HG02678 (cell line): ENCODE results near the gene TMED6.

Source experiments
- ATAC-seq: cut with Tn5 transposase; IDR thresholded peaks from one replicate; pipeline ENCODE4 v1.9.1; 2021; ENCODE audit warnings: mild to moderate bottlenecking, moderate library complexity; ENCODE audit not compliant: unreplicated experiment

Gene TMED6

DNA sequence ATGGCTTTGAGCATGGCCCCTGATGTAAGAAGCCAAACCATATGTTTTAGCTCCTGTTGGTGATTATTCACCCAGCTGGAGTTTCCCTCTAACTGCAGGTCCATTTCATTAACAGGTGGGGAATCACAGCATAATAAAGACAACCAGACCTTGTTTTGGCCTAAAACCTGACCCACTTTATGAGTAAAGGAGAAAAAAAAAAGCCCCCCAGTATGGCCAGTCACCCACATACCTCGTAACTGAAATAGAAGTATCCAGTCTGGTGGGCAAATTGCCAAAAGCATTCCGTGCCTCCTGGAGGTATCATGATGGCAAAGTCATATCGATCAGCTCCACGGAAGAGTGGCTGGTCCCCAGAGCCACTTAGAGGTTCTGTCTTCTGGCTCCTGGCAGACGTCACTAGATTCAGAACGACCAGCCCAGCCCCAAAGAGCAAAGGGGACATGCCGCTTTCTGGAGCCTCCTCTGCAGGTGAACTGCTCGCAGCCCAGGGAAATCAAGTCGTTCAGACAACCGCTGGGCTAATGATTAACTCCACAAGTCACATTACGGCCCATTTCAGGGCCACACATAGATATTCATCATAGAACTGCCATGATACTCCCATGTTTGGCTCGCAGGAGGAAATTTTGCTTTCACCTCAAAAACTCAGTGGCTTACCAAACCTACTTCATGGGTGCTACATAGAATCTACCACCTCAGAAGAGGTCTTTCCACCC, at the start of gene TMED6:
TMED6 (minus strand) TSS at position 478 of the 719 bp plus-strand sequence; CDS start at position 445, 33 bp downstream.
- ATAC-seq, result no peak

DNA sequence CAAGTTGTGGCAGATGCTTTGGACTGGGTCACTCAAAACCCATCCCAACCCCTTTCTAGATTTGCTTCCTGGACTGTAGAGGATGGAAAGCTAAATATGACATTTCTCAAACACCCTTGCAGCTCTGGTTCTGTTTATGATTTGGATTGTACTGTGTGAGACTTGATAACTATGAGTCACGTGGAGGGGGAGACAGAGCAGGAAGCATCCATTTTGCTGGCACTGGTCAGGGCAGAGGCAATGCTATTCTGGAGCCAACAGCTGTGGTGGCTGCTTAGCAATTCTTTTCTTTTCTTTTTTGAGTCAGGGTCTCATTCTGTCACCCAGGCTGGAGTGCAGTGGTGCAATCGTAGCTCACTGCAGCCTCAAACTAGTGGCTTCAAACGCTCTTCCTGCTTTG, 47.8 kb upstream of the TMED6 start:
- ATAC-seq, result no peak

GRCh38 chr16:69397821-69398521, 46.4 kb upstream of the TMED6 start:
- ATAC-seq, result no peak

- ATAC-seq, result no peak
Measured at GRCh38 chr16:69396187-69397061, 44.8 kb upstream of the TMED6 start.

GRCh38 chr16:69395859-69396186, 44.2 kb upstream of the TMED6 start:
- no peak for ATAC-seq

- no peak for ATAC-seq
Measured at GRCh38 chr16:69393898-69394849, 42.6 kb upstream of the TMED6 start.

DNA sequence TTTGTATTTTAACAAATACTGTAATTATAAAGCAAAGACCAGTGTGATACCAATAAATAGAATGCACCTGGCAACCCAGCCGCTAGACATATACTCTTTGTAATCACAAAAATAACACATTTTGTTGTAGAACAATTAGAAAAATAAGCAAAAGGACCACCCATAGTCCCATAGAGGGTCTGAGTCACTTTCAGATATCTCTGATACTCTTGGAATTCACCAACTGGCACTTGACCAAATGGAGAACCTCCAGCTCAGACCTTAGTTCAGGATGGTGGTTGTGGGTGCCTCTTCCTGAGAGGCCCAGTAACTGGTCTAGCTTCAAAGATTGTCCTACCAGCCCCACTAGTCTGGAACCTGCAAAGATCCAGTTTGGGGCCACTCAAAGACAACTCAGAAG, 35.0 kb upstream of the TMED6 start:
- ATAC-seq, result no peak

DNA sequence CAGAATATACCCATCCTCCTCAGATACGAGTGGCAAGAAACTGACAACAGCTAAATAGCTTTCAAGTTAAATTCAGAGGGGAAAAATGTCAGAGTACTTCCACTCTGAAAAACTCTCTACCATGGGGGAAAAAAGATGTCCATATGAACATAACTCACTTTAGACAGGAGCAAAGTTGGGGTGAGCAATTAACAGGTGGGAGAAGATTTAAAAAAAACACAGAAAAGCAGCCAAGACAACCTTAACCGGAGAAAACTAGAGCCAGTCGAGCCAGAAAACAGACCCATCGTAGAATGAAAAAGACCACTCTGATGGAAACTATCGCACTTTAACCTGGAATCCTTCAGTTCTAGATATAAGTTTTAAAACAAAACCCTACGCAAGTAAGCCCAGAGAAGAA, 33.4 kb upstream of the TMED6 start:
- no peak for ATAC-seq

- ATAC-seq, result no peak
Measured at GRCh38 chr16:69382421-69382820, 30.8 kb upstream of the TMED6 start.

DNA sequence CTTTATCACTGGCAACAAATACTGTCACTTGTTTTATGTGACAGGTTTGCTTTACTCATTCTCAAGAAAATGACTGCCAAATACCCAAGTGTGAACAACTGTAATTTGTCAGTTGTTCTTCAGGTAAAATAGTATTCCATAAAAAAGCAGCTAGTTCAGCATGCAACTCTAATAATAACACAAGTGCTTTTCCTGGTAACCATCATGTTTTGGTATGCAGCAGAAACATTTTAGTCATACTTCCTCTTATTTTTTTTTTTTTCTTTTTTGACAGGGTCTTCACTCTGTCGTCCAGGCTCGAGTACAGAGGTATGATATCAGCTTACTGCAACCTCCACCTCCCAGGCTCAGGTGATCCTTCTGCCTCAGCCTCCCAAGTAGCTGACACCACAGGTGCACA, 29.6 kb upstream of the TMED6 start:
- no peak for ATAC-seq

GRCh38 chr16:69378760-69379159, 27.2 kb upstream of the TMED6 start:
- ATAC-seq, result no peak

DNA sequence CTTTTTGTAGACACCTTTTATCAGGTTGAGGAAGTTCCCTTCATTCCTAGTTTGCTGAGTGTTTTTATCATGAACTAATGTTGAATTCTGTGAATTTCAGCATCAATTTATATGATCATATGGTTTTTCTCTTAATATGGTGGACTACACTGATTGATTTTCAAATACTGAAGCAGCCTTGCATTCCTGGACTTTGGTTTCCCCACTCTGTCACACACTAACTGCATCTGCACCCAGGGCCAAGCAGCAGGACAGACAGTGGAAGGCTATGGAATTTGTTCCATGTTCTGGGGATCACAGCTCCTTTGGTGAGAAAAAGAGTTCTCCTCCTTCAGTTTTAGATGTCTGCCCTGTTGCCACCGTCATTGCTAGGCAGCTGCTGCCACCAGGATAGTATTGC, 26.4 kb upstream of the TMED6 start:
- no peak for ATAC-seq

DNA sequence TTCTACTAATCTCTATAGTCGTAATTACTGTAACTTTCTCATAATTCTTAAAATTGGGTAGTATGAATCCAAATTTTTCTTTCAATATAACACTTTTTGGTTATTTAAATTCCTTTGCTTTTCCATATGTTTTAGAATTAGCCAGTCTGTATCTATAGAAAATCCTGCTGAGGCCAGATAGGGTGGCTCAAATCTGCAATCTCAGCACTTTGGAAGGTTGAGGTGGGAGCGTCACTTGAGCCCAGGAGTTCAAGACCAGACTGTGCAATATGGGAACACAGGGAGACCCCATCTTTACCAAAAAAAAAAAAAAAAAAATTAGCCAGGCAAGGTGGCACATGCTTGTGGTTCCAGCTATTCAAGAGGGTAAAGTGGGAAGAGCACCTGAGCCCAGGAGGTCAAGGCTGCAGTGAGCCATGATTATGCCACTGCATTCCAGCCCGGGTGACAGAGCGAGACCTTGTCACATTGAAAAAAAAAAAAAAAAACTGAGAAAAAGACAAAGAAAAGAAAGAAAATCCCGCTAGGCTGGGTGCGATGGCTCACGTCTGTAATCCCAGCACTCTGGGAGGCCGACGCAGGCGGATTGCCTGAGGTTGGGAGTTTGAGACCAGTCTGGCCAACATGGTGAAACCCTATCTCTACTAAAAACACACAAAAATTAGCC, 24.9 kb upstream of the TMED6 start:
- ATAC-seq, result no peak

GRCh38 chr16:69373019-69373418, 21.4 kb upstream of the TMED6 start:
- no peak for ATAC-seq

- no peak for ATAC-seq
Measured at GRCh38 chr16:69371564-69371963, 20.0 kb upstream of the TMED6 start.

GRCh38 chr16:69368866-69369265, 17.3 kb upstream of the TMED6 start:
- no peak for ATAC-seq

- no peak for ATAC-seq
Measured at GRCh38 chr16:69367980-69368379, 16.4 kb upstream of the TMED6 start.

- ATAC-seq, result no peak
Measured at GRCh38 chr16:69366431-69366830, 14.8 kb upstream of the TMED6 start.

DNA sequence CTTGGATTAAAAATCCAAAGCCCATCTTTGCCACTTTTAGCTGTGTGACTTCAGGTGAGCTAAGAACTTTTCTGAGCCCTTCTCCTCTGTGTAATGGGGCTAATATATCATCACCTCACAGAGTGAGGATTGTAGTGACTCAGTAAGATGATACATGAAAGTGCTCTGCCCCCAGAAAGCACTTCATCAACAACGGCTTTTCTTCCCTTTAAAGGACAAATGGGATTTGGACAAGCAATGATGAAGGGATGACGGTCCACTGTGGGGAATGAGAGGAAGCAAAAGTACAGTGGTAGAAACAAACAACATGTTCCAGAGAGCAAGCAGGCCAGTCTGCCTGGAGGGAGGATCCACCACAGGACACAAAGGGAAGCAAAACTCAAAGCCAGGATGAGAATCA, 14.3 kb upstream of the TMED6 start:
- ATAC-seq, result no peak

GRCh38 chr16:69364088-69364487, 12.5 kb upstream of the TMED6 start:
- ATAC-seq, result no peak
